Purkinje cell (primary cell): ENCODE data around the gene ZNF569. TPM values are rescaled to one million over a fixed set of nuclear protein-coding genes. Genes with fewer than 3 reads are reported as not detected.

Experiments
- polyA plus RNA-seq: library from polyadenylated mRNA; unstranded; fragments of >200 nt; fragmentation: Nextera tagmentation; gene quantifications from 2 replicates; pipeline ENCODE4 v1.2.1, GENCODE V29; 2014

ZNF569 gene
- polyA plus RNA-seq, result 7.8 and 11.7 TPM in 2 replicates

DNA sequence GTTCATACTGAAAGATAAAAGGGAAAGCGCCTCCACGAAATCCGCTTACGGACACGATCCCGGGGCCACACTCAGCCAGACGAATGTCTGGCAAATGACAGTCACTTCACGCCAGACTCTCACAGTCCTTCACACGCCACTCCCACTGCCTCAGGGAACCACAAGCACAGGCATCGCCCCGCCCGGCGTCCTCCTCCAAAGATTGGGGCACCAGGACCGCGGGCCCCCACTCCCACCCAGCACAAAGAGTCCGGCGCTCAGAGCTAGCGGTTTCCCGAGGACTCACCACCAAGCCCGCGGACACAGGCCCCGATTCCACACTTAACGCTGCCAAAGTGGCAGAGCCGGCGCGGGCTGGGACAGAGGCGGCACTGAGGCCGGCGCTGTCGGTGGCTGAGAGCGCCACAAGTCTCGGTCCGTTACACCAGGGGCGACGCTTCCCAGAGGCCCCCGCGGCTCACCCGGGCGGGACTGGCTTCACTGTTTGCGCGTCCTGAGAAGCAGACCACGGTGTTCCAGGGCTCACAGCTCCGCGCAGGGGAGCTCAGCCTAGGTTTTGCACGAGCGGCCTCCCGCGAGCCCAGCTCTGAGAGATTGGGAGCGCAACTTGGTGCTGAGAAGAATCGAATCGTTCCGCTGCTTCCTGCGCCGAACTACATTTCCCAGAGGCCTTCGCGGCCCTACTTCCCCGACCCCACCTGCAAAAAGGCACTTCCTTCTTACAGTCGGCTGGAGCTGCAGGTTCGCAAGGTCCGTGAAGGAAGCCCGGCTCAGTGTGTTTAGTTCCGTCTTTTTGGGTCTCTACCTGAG is at the start of gene ZNF569:
TSS of gene ZNF569 (minus strand) at position 647 of the 810 bp plus-strand sequence. CDS start 22,523 bp downstream, outside the sequence.

GRCh38 chr19:37506387-37507166 is 39.3 kb upstream of the ZNF569 start, which contains the start of gene ZNF793:
ZNF793 (plus strand) TSS chr19:37506939; CDS start chr19:37523440, 16,501 bp downstream.

DNA sequence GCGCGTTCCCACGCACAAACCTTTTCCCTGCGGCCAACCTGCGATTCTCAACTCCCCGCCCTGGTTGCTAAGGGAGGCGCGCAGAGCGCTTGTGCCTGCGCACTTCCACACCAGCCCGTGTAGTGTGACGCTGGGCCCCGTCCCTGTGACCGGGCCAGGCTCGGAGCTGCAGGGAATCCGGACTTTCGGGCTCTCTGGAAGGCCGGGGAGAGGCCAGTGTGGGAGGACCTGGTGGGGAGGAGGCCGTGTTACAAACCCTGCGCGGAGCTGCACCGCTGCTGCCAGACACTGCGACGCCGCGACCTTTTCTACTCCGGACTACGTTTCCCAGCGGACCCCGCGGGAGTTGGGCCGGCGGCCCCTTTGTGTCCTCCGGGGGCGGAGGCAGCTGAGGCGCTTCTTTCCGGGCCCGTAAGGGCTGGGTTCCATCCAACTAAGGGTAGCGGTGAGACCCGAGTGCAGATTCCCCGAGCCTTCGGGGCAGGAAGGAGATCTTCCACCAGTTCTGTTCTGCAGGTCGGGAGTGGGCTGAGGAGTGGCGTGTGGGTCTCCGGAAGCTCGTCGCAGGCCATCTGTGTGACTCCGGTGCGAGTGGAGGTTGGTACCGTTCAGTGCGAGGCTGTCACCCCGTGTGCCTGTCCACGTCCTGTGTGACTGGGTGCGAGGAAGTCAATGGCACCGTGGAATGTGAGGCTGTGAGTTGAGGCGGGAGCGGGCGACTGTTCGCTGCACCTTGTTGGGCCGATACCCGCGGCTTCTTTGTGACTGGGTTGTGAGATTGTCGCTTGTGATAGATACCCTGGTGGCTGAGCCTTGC is 1.9 kb upstream of the ZNF569 start, which contains the start of gene ZNF570:
TSS of gene ZNF570 (plus strand) at position 396 of the 817 bp plus-strand sequence. CDS start 999 bp downstream, outside the sequence.

DNA sequence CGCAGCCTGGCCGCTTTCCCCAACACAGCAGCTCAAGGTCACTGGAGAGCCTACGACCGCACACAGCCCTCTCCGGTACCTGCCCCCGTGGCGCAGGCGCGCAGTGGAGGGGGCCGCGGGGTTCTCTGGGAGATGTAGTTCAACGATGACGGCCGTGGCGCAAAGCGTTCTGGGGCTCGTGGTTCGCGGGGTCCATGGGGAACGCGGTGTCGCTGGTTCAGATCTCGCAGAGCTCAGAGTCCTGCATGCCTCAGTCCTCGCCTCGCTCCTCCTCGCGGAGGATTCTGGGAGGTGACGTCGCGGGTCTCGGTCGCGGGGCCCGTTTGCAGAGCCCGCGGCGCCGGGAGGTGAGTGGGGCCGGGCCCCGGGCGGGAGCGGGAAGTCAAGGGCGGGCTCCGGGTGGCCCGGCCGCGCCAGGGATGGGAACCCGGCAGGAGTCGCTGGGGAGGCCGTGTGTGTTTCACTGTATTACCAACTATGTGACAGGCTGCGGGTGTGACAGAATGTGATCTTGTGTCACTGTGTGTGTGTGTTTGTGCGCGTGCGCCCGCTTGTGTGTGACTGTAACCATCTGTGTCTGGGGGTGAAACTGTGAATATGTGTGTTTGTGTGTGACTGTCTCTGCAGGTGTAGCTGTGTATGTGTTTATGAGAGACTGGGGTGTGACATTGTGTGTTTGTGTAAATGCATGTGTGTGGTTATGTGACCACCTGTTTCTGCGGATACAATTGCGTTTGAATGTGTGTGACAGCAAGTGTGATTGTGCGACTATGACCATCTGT is 96.2 kb downstream of the ZNF569 start, which contains the start of gene ZNF527:
TSS of gene ZNF527 (plus strand) at position 220 of the 782 bp plus-strand sequence. CDS start 3,100 bp downstream, outside the sequence.

Other genes starting within 250 kb of the ZNF569 start
- 5.3 and 7.4 TPM in 2 replicates for gene ZNF383, start 249.2 kb downstream of the ZNF569 start, polyA plus RNA-seq
- gene ZNF527, start 96.3 kb downstream of the ZNF569 start, polyA plus RNA-seq, result 2.9 and 9.7 TPM in 2 replicates
- gene ZNF570, start 1.9 kb upstream of the ZNF569 start, polyA plus RNA-seq, result 8.3 and 9.0 TPM in 2 replicates
- gene ZNF793, start 39.5 kb upstream of the ZNF569 start, polyA plus RNA-seq, result 29.9 and 39.9 TPM in 2 replicates
- gene ZNF571, start 127.3 kb upstream of the ZNF569 start, polyA plus RNA-seq, result 5.0 and 5.7 TPM in 2 replicates
- 37.5 and 40.2 TPM in 2 replicates for gene ZNF540, start 127.4 kb upstream of the ZNF569 start, polyA plus RNA-seq
- gene ZFP30, start 188.0 kb upstream of the ZNF569 start, polyA plus RNA-seq, result 1.9 and 3.9 TPM in 2 replicates